Measurements from ENCODE around the gene AURKB. TPM values are rescaled to one million over a fixed set of nuclear protein-coding genes. Genes with fewer than 3 reads are reported as not detected.
A peak's percentile ranks its signal among the peaks of the same experiment; 100 is the strongest.

The AURKB gene
- total RNA-seq, 1 experiment from 2014 or later, result 141 TPM

DNA sequence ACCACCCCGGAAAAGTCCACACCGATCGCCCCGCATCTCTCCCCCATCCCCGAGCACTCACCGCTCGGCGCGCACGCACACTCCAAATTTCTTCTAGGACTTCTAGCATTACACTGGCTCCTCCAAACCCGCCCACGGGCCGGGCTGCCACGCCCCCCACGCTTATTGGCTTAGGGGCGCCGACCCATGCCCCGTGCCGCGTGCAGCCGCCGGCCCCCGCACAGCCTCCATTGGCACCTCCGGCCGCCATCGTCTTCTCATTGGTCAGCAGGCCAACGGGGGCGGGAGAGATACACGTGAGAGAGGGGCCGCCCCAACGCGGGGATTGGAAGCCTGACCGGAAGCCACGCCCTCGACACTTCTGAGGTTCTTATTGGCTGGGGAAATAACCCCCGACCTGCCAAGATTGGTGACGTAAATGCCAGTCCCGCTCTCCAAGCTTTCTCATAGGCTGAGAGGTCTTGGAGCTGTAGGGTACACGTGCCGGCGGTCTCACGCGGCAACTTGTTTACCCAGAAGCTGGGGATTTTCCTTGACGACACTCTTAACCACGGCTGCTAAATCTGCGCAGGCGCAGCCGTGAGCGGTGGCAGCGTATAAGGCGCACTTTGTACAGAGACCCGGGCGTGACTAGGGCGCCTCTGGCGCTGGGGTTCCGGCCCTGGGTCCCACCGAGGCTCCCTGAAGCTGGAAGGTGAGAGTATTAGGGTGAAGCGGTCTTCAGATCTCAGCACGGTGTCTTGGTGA lies 54.0 kb downstream of the AURKB start (continued):
- TF ChIP-seq CEBPB (IDR thresholded peaks at IDR 0.05; ENCODE audit: low read depth) (no peak), YY1 (IDR thresholded peaks at IDR 0.05; ENCODE audit: extremely low read depth, insufficient replicate concordance, low read depth, low read length) (peak; percentile 50), SIN3A (IDR thresholded peaks at IDR 0.05; ENCODE audit: low read depth) (peak; percentile 93), ZFX (IDR thresholded peaks at IDR 0.05) (0 out of 2 replicates have a peak, but pooled peaks have one; percentile 9), RAD21 (IDR thresholded peaks at IDR 0.05; ENCODE audit: low read depth) (no peak)

DNA sequence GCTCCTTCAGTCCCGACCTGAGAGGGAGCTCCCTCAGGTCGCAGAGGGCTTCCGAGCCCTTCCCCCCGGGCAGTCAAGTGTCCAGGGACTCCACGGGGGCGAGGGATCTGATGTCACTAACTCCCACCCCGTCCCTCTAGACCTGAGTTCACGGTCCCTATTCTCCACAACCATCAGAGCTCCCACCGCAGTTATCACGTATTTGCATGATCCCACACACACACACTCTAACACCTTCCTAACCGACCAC lies 54.5 kb downstream of the AURKB start:
- intact Hi-C loops (cut with micrococcal nuclease), result loop anchor here (1.0 to 2.0 kb wide), 2 partner anchors 17 to 35 kb away; no protein-coding TSS in a partner anchor
- BruUV-seq (replicated peaks), result no TSS peak
- ChIA-PET POLR2A (interaction anchor here (0.6 to 9.4 kb wide), 6 partner anchors 17 to 92 kb away, joined by 3 to 95 read pairs (median 4); partner anchors contain the start of genes ALOXE3 and CTC1), CTCF (interaction anchor here (1.0 to 1.2 kb wide), 2 partner anchors 17 kb away, joined by 3 to 4 read pairs; no protein-coding TSS in a partner anchor), RAD21 (ENCODE audit: low non-redundant PET in 1 of 2, low total read pairs in 2 of 2, uncharacterized antibody in 2 of 2, unreplicated experiment in 2 of 2) (no interaction called here)
- Histone ChIP-seq H3K4me2 (ENCODE audit: low read length) (peak overlapping the region; percentile 100), H3K36me3 (ENCODE audit: control insufficient read depth in 1 of 2, insufficient read depth in 2 of 2, low read length in 2 of 2) (peaks cover 4 to 10% of the 10 kb centered on the region in 2 experiments; a peak in 3 of 4 replicates), H2AFZ (ENCODE audit: low read depth, low read length, poor library complexity, severe bottlenecking) (no peak overlapping the region), H3K9ac (ENCODE audit: low read length) (peak overlapping the region; percentile 99), H3K4me3 (replicated peaks in 1 of 2; ENCODE audit: low read depth in 1 of 2, low read length in 2 of 2) (peak overlapping the region; percentile 87 to 95), H4K20me1 (ENCODE audit: insufficient read depth) (no peaks in the 10 kb centered on the region), H3K9me2 (ENCODE audit: insufficient read depth) (no peaks in the 10 kb centered on the region), H3K27me3 (ENCODE audit: insufficient read depth, low read length) (no peaks in the 10 kb centered on the region), H3K27ac (ENCODE audit: low read depth, low read length) (peak overlapping the region; percentile 56), H3K79me2 (ENCODE audit: insufficient read depth, low read length) (peaks cover 60% of the 10 kb centered on the region), H3K4me1 (ENCODE audit: control insufficient read depth in 1 of 2, insufficient read depth in 2 of 2, low read length in 2 of 2) (peaks cover 47 to 94% of the 10 kb centered on the region in 2 experiments), H3K9me3 (ENCODE audit: control insufficient read depth in 1 of 2, insufficient read depth in 1 of 2, low read depth in 1 of 2, low read length in 2 of 2) (no peaks in the 10 kb centered on the region)
- TF ChIP-seq SRF (IDR thresholded peaks at IDR 0.05; ENCODE audit: low read depth), result no peak
- no peak for TF ChIP-seq EZH2phosphoT487 (IDR thresholded peaks at IDR 0.05; ENCODE audit: borderline replicate concordance)
- DNase-seq (ENCODE audit: low read depth, low spot score) (no peak), ATAC-seq (no peak; the same call in 1 of the 2 replicates)
